ENCODE data around the gene TANGO6.

Gene TANGO6

DNA sequence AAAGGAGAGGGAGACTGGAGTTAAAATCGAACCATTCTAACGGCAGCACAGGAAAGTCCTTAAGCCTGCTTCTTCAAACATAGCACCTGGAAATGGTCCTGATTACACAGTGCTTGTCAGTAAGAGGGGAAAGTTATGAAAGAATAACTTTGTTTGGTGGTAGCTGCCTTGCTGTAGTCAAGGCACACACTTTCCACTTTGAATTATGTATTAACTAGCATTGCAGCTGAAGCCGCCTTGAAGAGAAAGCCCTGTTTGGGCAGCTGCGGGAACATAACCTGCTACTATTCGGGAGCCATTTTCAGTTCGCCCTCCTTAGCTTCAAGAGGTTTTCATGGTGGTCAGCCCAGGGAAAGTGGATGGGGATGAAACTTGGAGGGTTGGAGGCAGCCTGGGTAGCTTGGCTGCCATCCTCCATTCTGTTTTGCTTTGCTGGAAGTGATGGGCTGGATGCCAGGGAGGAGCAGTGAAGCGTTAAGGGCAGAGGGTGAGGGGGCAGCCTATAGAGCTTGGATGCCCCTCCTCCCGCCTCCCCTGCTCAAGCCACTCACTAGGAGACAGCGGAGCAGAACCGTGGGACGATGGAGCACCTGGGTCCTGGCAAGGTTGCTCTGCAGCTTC lies 256.9 kb downstream of the TANGO6 start:
- DNase-seq (ENCODE audit: low read depth), result no peak

DNA sequence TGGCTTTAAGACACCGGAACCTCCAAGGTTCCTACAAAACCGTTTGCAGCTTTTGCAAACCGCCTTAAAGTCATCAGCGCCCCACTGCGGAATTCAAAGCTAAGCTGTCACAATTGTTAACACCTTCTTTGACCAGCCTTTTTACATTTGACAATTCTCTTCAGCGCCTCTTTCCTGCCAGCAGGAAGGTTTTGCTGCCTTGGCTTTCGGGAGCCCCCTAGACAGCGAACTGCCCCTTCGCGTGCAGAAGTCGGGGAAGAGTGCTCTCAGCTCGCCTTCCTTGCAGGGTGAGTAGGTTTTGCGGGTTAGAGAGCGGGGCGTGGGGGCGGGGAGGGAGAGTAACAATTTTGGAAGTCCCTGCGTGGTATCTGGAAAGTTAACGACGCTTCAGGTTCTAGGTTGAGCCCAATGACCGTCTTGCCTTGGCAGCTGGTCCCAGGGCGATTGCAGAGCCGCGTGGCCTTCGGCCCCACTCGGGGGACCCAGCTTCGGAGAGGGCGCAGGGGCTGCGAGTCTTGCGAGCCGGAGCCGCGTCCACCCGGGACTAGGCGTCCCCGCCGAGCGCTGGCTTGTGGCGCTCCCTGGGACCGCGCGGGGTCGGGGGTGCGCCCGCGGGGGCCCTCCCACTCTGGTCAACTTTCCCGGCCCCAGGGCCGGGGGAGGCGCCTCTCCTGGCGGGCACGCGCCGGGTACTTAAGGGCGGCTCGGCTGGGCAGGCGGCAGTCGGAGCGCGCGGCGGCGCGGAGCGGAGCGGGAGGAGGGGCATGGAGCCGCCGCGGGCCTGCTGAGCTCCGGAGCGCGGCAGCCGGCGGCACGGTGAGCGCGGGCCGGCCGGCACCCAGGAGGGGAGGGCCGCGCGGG lies 262.4 kb downstream of the TANGO6 start, which contains the start of gene HAS3:
Gene HAS3 (plus strand): TSS at position 153 of the 861 bp plus-strand sequence. CDS start 3,743 bp downstream, outside the sequence.
- DNase-seq (ENCODE audit: low read depth), result no peak

DNA sequence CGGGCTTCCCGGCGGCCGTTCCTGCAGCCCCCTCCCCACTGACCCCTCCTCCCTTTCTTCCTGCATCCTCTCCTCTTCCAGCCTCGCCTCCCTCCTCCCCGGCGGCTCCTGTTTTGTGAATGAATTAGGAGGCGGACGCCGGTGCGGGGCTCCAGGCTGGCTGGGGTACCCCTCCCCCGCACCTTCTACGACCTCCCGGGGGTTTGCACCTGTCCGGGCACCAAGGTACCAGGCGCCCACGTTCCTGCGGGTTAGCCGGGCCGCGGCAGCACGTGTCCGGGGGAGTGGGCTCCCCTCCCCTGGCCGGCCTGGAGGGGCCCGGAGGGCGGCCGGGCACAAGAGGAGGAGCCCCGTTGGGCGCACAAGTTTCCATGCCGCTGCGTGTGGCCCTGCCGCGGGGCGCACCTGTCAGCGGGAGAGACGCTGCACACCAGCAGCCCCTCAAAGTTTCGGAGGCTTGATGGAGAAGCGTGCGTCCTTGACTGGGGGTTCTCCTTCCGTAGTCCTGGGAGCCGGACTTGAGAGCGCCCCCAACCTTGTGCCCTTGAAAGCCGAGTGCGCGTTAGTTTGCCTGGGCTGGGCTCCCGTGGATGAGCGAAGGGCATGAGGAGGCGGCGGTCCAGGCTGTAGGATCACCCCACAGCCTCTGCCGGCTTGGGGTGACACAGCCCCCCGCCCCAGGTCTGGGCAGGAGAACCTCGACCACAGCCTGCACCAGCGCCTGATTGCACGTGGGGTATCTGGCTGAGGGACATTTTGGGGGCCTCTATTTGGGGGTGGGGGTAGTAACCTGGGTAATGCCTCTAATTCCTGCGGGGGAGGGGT lies 263.4 kb downstream of the TANGO6 start:
- no peak for DNase-seq (ENCODE audit: low read depth)

DNA sequence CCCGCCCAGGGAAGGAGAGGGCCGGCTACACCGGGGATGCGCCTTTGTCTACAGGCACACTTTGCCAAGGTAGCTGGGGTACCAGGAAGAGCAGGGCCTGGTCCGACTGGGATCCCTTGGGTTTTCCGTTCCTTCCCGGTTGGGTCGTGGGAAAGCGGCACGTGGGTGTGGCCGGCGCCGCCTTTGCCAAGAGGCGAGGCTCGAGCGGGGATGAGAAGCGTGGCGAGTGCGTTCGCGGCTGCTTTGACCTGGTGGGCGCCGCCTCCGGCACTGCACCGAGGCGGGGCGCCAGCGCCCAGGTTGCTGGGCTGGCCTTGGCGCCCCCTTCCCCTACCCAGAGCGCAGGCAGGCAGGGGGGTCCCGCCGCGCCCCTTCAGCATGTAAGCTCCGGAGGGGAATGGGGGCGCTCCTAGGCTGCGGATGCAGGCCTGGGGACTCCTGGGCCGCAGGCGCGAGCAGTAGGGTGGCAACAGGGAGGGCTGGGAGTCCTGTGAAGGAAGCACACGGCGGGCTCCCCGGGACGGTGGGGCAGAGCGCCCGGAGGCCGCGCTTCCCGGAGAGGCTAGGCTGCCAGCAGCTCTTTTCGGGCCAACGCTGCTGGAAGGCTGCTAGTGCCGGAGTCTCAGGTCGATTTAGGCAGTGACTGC lies 264.1 kb downstream of the TANGO6 start:
- DNase-seq (ENCODE audit: low read depth), result no peak

DNA sequence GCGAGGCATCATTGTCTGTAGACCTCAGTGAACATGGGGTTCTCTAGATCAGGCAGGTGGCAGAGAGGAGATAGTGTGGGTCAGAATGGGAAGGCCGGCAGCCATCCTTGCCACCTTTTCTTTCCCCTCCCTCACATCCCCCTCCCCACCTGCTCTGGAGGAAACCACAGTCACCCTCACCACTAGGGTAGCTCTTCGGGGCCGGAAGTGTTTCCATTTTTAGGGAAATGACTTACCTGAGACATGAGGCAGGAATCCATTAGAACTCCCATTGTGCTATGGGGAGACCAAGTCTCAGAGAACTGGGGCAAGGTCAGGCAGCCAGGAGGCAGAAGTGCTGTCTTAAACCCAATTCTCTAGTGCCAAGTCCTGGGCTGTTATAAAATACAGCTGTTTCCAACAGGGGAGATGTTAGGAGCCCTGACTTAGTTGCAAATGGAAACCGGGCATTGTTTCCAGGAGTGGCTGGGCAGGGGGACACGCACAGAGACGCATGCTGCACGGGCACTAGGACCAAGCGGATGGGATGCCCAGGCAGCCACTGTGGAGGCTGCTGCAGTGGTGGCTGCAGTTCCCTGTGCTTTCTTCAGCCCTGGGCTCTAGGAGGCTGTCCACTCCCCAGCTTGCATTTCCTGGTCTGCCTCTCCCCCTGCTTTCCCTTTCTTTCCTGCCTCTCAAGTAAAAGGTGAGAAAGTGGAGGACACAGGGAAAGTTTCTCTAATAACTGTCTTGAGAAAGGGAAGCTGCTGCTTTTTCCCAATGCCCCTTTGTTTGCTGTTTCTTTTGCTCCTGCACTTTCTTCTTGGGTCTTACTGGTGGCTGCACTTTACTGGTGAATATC lies 265.0 kb downstream of the TANGO6 start:
- no peak for DNase-seq (ENCODE audit: low read depth)

DNA sequence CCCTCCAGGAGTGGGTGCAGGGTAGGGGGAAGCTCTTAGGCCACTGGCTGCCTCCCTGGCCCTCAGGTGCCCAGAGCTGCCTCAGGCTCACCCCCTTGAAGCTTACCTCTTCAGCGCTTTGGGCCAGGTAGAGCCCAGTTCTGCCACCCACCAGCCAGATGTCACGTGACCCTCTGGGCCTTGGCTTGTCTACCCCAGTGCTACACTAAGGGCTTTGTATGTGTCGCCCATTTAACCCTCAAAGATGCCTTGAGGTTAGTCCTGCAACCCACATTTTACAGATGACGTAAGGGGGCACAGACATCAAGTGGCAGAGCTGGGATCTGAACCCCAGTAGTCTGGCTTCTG lies 265.5 kb downstream of the TANGO6 start:
- DNase-seq (ENCODE audit: low read depth), result no peak

DNA sequence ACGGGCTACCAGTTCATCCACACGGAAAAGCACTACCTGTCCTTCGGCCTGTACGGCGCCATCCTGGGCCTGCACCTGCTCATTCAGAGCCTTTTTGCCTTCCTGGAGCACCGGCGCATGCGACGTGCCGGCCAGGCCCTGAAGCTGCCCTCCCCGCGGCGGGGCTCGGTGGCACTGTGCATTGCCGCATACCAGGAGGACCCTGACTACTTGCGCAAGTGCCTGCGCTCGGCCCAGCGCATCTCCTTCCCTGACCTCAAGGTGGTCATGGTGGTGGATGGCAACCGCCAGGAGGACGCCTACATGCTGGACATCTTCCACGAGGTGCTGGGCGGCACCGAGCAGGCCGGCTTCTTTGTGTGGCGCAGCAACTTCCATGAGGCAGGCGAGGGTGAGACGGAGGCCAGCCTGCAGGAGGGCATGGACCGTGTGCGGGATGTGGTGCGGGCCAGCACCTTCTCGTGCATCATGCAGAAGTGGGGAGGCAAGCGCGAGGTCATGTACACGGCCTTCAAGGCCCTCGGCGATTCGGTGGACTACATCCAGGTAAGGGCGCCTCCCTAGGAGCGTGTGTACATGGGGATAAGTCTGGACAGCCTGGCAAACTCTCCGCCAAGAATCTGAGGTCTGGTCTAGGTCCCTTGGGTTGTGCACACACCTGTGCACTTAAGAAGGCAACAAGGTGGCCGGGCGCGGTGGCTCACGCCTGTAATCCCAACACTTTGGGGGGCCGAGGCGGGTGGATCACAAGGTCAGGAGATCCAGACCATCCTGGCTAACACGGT lies 266.3 kb downstream of the TANGO6 start:
- DNase-seq (ENCODE audit: low read depth), result no peak

DNA sequence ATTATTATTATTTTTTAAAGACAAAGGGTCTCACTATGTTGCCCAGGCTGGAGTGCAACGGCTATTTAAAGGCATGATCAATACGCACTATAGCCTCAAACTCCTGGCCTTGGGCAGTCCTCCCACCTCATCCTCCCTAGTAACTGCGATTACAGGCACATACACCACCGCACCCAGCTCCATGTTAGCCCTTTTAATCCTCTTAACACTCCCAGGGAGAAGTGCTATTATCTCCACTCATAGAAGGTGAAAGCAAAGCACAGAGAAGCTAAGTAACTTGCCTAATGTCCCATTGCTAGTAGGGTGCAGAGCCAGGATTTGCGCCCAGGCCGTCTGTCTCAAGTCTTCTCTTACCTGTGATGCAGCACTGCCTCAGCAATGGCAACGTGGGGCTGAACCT lies 267.1 kb downstream of the TANGO6 start:
- DNase-seq (ENCODE audit: low read depth), result no peak

DNA sequence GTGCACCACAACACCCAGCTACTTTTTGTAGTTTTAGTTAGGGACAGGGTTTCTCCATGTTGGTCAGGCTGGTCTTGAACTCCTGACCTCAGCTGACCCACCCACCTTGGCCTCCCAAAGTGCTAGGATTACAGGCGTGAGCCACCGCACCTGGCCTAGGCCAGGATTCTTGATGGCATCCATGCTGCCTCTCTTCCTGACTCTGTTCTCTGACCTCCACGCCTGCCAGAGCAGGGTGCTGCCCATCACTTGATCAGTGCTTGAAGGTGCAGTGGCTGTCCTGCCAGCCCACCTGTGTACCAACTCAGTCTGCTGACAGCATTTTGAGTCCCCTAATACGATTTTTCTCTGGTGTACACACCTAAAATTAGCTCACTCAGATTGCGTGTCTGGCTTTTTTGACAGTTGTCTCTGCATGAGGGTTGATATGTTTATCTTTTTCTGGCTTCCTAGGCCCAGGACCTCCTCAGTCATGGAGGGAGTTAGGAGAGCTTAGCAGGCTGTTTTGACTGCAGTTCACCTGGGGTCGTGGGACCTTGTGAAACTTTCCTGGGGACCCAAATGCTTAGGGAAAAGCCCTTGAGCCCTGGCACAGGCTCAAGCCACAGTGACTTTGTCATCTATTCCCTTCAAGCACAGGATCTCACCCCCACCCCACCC lies 268.0 kb downstream of the TANGO6 start:
- DNase-seq (ENCODE audit: low read depth), result no peak

DNA sequence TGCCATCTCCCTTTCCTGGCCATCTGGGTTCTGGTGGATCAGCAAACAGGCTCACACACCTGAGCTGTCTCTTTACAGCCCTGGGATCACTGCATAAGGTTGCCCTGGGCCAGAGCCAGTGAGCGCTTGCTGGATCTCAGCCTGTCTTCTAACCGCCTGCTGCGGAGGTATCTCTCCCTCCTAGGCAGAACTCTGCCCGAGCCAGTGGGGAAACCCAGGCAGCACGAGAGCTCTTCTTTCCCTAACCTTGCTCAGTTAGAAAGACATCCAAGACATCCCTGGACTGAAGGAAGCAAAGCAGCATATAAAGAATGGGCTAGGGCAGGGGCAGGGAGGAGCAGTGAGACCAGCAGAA lies 268.5 kb downstream of the TANGO6 start:
- no peak for DNase-seq (ENCODE audit: low read depth)

DNA sequence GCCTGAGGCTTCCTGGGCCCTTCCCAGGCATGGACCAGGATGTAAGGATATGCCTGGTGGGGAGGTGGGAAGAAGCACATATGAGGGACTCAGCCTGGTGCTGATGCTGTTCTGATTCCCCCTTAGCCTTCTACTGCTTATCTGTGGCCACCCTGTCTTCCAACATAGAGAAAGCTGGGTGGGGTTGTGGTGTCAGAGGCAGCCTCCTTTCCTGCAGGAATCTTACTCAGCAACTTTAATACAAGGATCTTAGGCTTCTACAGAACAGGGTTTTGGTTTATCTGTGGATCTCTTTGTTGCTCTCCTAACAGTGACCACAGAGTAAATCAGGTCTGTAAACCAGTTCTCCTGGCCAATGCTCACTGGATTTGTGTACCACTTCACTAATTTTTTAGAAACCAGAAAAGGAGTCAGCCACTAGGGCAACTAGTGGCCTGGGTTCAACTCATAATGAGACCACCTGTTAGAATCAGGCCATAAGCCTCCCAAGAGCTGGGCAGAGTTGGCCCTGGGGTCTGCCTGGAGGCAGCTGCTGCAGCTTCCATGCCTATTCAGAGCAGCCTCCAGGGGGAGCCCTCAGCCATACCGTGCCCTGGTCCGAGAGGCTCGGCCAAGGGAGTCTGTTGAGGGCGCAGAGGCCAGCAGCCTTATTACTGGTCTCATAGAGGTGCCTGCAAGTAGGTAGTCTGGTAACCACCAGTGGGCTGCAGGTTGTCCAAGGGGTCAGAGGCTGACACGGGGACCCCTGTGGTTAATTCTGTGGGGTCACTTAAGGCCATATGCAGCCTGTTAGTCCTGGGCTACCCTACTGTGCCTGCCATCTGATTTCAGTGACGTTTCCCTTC lies 269.2 kb downstream of the TANGO6 start:
- no peak for DNase-seq (ENCODE audit: low read depth)

DNA sequence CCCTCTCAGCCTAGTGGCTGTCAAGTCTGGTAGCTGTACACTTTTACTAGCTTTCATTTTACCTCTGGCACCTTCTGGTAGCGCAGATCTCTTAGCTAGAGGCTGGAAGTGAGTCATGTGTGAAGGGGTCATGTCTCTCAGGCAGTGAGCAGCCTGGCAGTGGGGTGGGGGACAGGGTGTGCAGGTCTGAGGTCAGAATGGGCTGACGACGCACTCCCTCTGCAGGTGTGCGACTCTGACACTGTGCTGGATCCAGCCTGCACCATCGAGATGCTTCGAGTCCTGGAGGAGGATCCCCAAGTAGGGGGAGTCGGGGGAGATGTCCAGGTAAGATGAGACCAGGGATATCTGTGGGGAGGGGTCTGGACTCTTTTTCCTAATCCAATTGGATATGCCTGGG lies 269.9 kb downstream of the TANGO6 start:
- DNase-seq (ENCODE audit: low read depth), result no peak

DNA sequence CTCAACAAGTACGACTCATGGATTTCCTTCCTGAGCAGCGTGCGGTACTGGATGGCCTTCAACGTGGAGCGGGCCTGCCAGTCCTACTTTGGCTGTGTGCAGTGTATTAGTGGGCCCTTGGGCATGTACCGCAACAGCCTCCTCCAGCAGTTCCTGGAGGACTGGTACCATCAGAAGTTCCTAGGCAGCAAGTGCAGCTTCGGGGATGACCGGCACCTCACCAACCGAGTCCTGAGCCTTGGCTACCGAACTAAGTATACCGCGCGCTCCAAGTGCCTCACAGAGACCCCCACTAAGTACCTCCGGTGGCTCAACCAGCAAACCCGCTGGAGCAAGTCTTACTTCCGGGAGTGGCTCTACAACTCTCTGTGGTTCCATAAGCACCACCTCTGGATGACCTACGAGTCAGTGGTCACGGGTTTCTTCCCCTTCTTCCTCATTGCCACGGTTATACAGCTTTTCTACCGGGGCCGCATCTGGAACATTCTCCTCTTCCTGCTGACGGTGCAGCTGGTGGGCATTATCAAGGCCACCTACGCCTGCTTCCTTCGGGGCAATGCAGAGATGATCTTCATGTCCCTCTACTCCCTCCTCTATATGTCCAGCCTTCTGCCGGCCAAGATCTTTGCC lies 271.1 kb downstream of the TANGO6 start:
- no peak for DNase-seq (ENCODE audit: low read depth)

DNA sequence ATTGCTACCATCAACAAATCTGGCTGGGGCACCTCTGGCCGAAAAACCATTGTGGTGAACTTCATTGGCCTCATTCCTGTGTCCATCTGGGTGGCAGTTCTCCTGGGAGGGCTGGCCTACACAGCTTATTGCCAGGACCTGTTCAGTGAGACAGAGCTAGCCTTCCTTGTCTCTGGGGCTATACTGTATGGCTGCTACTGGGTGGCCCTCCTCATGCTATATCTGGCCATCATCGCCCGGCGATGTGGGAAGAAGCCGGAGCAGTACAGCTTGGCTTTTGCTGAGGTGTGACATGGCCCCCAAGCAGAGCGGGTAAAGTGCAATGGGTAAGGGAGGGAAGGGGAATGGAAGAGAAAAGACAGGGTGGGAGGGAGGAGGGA lies 271.6 kb downstream of the TANGO6 start:
- DNase-seq (ENCODE audit: low read depth), result no peak

DNA sequence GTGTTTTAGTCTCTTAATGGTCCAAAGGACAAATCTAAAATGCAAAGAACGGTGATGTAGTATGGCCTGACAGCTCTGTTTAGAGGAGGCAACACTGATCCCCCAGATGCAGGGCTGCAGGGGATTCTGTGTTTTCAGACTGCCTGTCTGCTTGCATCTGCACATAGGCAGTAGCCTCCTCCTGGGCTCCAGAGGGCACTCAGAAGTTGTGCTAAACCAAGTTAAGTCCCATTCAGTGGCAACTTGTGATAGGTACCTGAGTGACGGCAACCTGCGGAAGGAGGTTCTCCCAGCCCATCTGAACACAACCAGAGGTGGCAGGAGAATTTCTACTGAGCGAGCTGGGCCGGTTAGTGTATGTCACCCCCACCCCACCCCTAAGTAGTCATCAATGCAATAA lies 272.0 kb downstream of the TANGO6 start:
- no peak for DNase-seq (ENCODE audit: low read depth)

DNA sequence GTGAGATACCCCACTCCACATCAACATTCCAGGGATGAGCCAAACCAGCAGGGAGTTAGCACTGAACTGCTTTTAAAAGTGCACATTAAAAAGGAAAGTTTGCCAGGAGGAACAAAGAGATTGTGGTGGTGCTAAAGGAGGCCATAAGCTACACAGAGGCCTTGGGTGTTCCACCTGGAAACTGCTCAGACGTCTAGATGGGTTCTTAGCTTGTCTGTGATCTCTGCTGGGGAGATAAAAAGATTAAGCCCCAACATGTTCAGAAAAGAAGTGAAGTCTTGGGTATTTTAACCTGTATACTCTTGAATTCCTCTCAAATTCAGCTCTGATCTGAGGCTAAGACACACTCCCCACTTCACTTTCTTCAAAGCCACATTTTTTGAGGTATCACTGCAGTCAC lies 272.5 kb downstream of the TANGO6 start:
- no peak for DNase-seq (ENCODE audit: low read depth)

DNA sequence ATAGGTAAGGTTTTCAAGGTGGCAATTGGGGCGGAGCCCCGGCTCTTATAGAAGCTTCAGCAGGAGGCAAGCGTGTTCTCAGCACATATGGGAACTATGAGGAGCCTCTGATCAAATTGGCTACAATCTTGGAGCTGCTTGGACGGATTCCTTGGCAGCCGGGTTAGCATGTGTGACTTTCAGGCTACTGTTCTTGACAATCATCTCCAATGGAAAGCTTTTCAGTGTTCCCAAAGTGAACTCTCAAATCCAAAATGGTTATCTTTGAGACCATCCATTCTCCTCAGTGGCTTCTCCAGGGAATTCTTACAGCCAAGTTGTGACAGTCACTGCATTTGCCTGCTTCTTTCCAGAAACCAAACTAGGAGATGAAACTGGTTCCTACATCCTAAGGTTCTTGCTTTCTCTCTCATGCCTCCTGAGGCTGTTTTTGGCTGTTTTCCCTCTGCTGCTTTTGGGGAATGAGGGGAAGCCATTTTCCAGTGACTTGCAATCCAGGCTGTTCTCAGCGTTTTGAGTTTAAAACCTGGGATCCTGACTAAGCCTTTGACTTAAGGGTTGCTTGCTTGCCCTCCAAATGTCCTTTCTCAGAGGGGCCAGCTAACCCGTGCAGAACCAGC lies 273.0 kb downstream of the TANGO6 start:
- DNase-seq (ENCODE audit: low read depth), result no peak

DNA sequence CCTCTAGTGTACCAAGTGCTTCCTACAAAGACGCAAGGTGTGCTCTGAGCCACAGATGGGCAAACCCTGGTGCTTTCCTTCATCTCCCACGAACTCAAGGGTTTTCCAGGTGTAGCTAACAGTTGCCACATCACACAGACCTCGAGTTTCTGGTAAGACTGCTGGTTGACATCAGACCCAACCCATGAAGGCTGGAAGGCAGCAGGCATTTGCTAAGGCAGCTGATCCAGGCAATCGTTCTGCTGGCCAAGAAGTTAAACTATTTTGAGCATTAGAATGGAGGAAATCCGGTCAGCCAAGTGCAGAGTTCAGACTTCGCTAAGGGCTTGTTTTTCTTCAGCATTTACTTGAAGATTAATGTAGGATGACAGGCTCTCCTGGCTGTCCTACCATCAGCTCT lies 273.6 kb downstream of the TANGO6 start:
- DNase-seq (ENCODE audit: low read depth), result no peak

Measured in activated T-cell treated with anti-CD3 and anti-CD28 coated beads for 1 hour (primary cell).